Uterus (tissue), 2 donors: Measurements from ENCODE around the gene DPY30.

Experiments used
- POLR2A ChIP-seq, 2 donors: fragments of 450-650 bp; IDR thresholded peaks; one replicate each; pipeline ENCODE4 v1.6.1; 2016; ENCODE audit warnings: antibody characterized with exemption in 2 of 2, mild to moderate bottlenecking in 1 of 2, moderate library complexity in 1 of 2
- TF ChIP-seq, protein P1 (sequence below), 4 experiments: fragments of 200-600 bp in 2 of 4; fragments of 450-650 bp in 2 of 4; sonication (generic) in 2 of 4; IDR thresholded peaks; one replicate each; pipeline ENCODE4 v1.5.1; 2016 to 2019; ENCODE audit warnings: antibody characterized with exemption in 4 of 4, mild to moderate bottlenecking in 2 of 4, moderate library complexity in 1 of 4

GRCh38 chr2:32005371-32005976, 34.1 kb downstream of the DPY30 start:
- TF ChIP-seq, protein P1, sequence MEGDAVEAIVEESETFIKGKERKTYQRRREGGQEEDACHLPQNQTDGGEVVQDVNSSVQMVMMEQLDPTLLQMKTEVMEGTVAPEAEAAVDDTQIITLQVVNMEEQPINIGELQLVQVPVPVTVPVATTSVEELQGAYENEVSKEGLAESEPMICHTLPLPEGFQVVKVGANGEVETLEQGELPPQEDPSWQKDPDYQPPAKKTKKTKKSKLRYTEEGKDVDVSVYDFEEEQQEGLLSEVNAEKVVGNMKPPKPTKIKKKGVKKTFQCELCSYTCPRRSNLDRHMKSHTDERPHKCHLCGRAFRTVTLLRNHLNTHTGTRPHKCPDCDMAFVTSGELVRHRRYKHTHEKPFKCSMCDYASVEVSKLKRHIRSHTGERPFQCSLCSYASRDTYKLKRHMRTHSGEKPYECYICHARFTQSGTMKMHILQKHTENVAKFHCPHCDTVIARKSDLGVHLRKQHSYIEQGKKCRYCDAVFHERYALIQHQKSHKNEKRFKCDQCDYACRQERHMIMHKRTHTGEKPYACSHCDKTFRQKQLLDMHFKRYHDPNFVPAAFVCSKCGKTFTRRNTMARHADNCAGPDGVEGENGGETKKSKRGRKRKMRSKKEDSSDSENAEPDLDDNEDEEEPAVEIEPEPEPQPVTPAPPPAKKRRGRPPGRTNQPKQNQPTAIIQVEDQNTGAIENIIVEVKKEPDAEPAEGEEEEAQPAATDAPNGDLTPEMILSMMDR (IDR thresholded peaks at IDR 0.05), result no peak
- TF ChIP-seq POLR2A (IDR thresholded peaks at IDR 0.05), result no peak
